GM12878 (cell line): ENCODE data around the gene BICD1.

Experiments used
- ATF2 ChIP-seq: IDR thresholded peaks from 2 replicates; pipeline ENCODE4 v1.6.1; 2012; ENCODE audit warnings: low read length, inconsistent platforms
- BCL11A ChIP-seq: IDR thresholded peaks from 2 replicates; pipeline ENCODE4 v1.6.1; 2011; ENCODE audit warnings: low read depth, low read length
- BCL3 ChIP-seq: IDR thresholded peaks from 2 replicates; pipeline ENCODE4 v1.6.1; 2011; ENCODE audit warnings: borderline replicate concordance, low read depth, mild to moderate bottlenecking, moderate library complexity, low read length; ENCODE audit not compliant: insufficient read depth, poor library complexity, severe bottlenecking
- CTCF ChIP-seq, 3 experiments: IDR thresholded peaks in 2 of 3; conservative IDR thresholded peaks in 1 of 3; 2 replicates each; pipeline ENCODE4 v1.5.1; 2011; ENCODE audit warnings: low read depth in 3 of 3, low read length in 3 of 3, mild to moderate bottlenecking in 3 of 3, control low read depth in 2 of 3, moderate library complexity in 2 of 3, inconsistent platforms in 1 of 3, mixed read lengths in 1 of 3; ENCODE audit not compliant: control insufficient read depth in 2 of 3, insufficient read depth in 1 of 3; ENCODE audit errors: extremely low read depth in 1 of 3
- ELK1 ChIP-seq: IDR thresholded peaks from 2 replicates; pipeline ENCODE4 v1.6.1; 2012; ENCODE audit warnings: low read depth, low read length, improper control_type of control experiment
- EP300 ChIP-seq, 2 experiments: fragments of 150-350 bp in 1 of 2; IDR thresholded peaks; 2 replicates each; pipeline ENCODE4 v1.6.1; 2011 to 2012; ENCODE audit warnings: low read depth in 2 of 2, low read length in 2 of 2, borderline replicate concordance in 1 of 2, improper control_type of control experiment in 1 of 2, inconsistent platforms in 1 of 2; ENCODE audit not compliant: control insufficient read depth in 1 of 2
- EZH2 ChIP-seq: IDR thresholded peaks from 2 replicates; pipeline ENCODE4 v1.6.1; 2012; ENCODE audit warnings: low read depth, mild to moderate bottlenecking, control low read depth, inconsistent platforms, low read length, borderline replicate concordance; ENCODE audit not compliant: control insufficient read depth
- POLR2A ChIP-seq: IDR thresholded peaks from 2 replicates; pipeline ENCODE4 v1.6.1; 2011; ENCODE audit warnings: low read depth, mild to moderate bottlenecking, low read length
- POLR2AphosphoS5 ChIP-seq: IDR thresholded peaks from 2 replicates; pipeline ENCODE4 v1.6.1; 2011; ENCODE audit warnings: mild to moderate bottlenecking, low read length, inconsistent platforms
- TCF3 ChIP-seq: IDR thresholded peaks from 2 replicates; pipeline ENCODE4 v1.6.1; 2012; ENCODE audit warnings: low read depth, mild to moderate bottlenecking, low read length, borderline replicate concordance; ENCODE audit not compliant: insufficient read depth
- TCF7 ChIP-seq: IDR thresholded peaks from 2 replicates; pipeline ENCODE4 v1.6.1; 2014; ENCODE audit warnings: antibody characterized with exemption, borderline replicate concordance
- USF1 ChIP-seq: IDR thresholded peaks from 2 replicates; pipeline ENCODE4 v1.6.1; 2011; ENCODE audit warnings: borderline replicate concordance, low read depth, mild to moderate bottlenecking, moderate library complexity, mixed read lengths, low read length; ENCODE audit not compliant: insufficient read depth; ENCODE audit errors: extremely low read length

GRCh38 chr12:32418903-32419519, 312.4 kb downstream of the BICD1 start:
- TF ChIP-seq ELK1 = no peak
- TF ChIP-seq BCL11A = no peak
- TF ChIP-seq CTCF (IDR thresholded peaks at IDR 0.05 in 2 of 3, conservative IDR thresholded peaks at IDR 0.05 in 1 of 3; ENCODE audit: control insufficient read depth in 2 of 3, extremely low read depth in 1 of 3, insufficient read depth in 1 of 3, low read depth in 3 of 3, low read length in 3 of 3) = no peak
- no peak for TF ChIP-seq TCF7
- TF ChIP-seq ATF2 = no peak
- no peak for TF ChIP-seq POLR2AphosphoS5
- no peak for TF ChIP-seq USF1
- TF ChIP-seq EP300 (IDR thresholded peaks at IDR 0.05; ENCODE audit: borderline replicate concordance in 1 of 2, control insufficient read depth in 1 of 2, low read depth in 2 of 2, low read length in 2 of 2) = no peak
- no peak for TF ChIP-seq POLR2A
- TF ChIP-seq EZH2 = no peak
- no peak for TF ChIP-seq TCF3
- TF ChIP-seq BCL3 = no peak
